Vagina (tissue), 2 donors: ENCODE data around the gene STAP2. TPM values are rescaled to one million over a fixed set of nuclear protein-coding genes. Genes with fewer than 3 reads are reported as not detected.

Experiments used
- DNase-seq, 2 donors: peaks; one replicate each; pipeline ENCODE4 v3.0.0-alpha.2; 2017; ENCODE audit errors: extremely low spot score in 2 of 2
- H3K27ac ChIP-seq: fragments of 200-600 bp; sonication (generic); one replicate; pipeline ENCODE4 v1.5.1; 2019
- H3K27me3 ChIP-seq: fragments of 200-600 bp; sonication (generic); one replicate; pipeline ENCODE4 v1.5.1; 2019
- H3K36me3 ChIP-seq, 2 donors: fragments of 200-600 bp; sonication (generic); one replicate each; pipeline ENCODE4 v1.5.1; 2017 to 2019
- H3K4me1 ChIP-seq: fragments of 200-600 bp; sonication (generic); one replicate; pipeline ENCODE4 v1.5.1; 2019
- H3K4me3 ChIP-seq, 2 donors: fragments of 200-600 bp; sonication (generic); 1 replicate in 1 of 2; 2 replicates in 1 of 2; pipeline ENCODE4 v1.5.1; 2016 to 2019
- H3K9me3 ChIP-seq: fragments of 200-600 bp; sonication (generic); one replicate; pipeline ENCODE4 v1.5.1; 2019
- CTCF ChIP-seq, 3 experiments: fragments of 450-650 bp in 2 of 3; fragments of 200-600 bp in 1 of 3; sonication (generic) in 1 of 3; IDR thresholded peaks; one replicate each; pipeline ENCODE4 v1.5.1; 2017 to 2019; ENCODE audit warnings: antibody characterized with exemption in 3 of 3, mild to moderate bottlenecking in 2 of 3, moderate library complexity in 2 of 3
- POLR2A ChIP-seq, 2 donors: fragments of 450-650 bp; IDR thresholded peaks; one replicate each; pipeline ENCODE4 v1.6.1; 2017; ENCODE audit warnings: antibody characterized with exemption in 2 of 2, mild to moderate bottlenecking in 2 of 2, moderate library complexity in 2 of 2
- POLR2AphosphoS5 ChIP-seq, 2 donors: sonication (generic); formaldehyde crosslinking; IDR thresholded peaks; one replicate each; pipeline ENCODE4 v1.9.0; 2017; ENCODE audit warnings: antibody characterized with exemption in 2 of 2, mild to moderate bottlenecking in 2 of 2, low read depth in 1 of 2; ENCODE audit not compliant: insufficient read depth in 1 of 2
- intact Hi-C: fragments of 100-400 bp; cut with DNase I; formaldehyde crosslinking; loops from one replicate; pipeline ENCODE4 v1.15.1; 2023
- total RNA-seq: library from RNA; depleted of rRNA; stranded (reverse); fragments of >200 nt; gene quantifications from one replicate; pipeline ENCODE4 v1.2.3, GENCODE V29; 2016

Gene STAP2
- total RNA-seq, 1 donor from 2014 or later: 29.2 TPM

GRCh38 chr19:4313847-4314490 lies 24.7 kb downstream of the STAP2 start:
- TF ChIP-seq POLR2A (IDR thresholded peaks at IDR 0.05) (no peak), POLR2AphosphoS5 (IDR thresholded peaks at IDR 0.05; ENCODE audit: insufficient read depth in 1 of 2, low read depth in 1 of 2) (no peak), CTCF (IDR thresholded peaks at IDR 0.05) (no peak)
- Histone ChIP-seq H3K36me3 (no peaks in the 10 kb centered on the region), H3K27ac (no peak overlapping the region), H3K9me3 (no peaks in the 10 kb centered on the region), H3K4me3 (no peak overlapping the region), H3K4me1 (no peaks in the 10 kb centered on the region), H3K27me3 (no peaks in the 10 kb centered on the region)
- intact Hi-C loops: no loop called here
- no peak for DNase-seq

DNA sequence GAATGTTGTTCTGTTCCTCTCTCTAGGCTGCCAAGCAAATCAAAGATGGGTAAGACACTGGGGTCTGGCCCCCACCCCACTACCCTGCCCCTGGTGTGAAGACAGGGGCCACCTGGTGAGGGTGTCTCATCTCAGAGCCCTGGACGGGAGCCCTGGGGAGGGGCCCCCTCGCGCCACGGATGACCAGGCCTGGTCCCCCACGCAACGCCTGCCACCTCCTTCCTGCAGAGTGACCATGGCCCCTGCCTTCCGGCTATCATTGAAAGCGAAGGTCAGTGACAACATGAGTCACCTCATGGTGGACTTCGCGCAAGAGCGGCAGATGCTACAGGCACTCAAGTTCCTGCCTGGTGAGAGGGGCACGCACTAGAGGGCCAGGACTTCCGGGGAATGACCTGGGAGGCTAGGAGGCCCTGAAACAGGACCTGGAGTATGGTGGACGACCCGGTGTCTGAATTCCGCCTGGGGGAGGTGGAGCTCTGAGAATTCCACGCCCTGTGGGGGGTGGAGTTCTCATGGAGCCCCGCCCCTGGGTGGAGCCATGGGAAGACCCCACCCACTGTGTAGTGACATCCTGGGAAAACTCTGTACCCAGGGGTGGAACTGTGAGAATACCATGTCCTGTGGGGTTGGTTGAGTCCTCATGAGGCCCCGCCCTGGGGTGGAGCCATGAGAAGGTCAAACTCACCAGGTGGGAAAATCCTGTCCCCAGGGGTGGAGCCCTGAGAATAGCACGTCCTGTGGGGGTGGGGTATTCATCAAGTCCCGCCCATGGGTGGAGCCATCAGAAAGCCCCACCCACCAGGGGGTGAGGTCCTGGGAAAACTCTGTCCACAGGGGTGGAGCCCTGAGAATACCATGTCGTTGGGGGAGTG lies 28.1 kb downstream of the STAP2 start:
- TF ChIP-seq POLR2A (IDR thresholded peaks at IDR 0.05): no peak
- TF ChIP-seq CTCF (IDR thresholded peaks at IDR 0.05): no peak
- no peak for TF ChIP-seq POLR2AphosphoS5 (IDR thresholded peaks at IDR 0.05; ENCODE audit: insufficient read depth in 1 of 2, low read depth in 1 of 2)
- intact Hi-C loops: no loop called here

GRCh38 chr19:4305659-4306058 lies 33.0 kb downstream of the STAP2 start:
- intact Hi-C loops: no loop called here
- TF ChIP-seq POLR2AphosphoS5 (IDR thresholded peaks at IDR 0.05; ENCODE audit: insufficient read depth in 1 of 2, low read depth in 1 of 2) (no peak), POLR2A (IDR thresholded peaks at IDR 0.05) (no peak), CTCF (IDR thresholded peaks at IDR 0.05) (no peak)

More for the DNA sequence above, 28.1 kb downstream of the STAP2 start:
- Histone ChIP-seq H3K27ac (no peak overlapping the region), H3K9me3 (no peaks in the 10 kb centered on the region), H3K4me3 (no peak overlapping the region), H3K36me3 (no peaks in the 10 kb centered on the region), H3K27me3 (no peaks in the 10 kb centered on the region), H3K4me1 (no peaks in the 10 kb centered on the region)
- no peak for DNase-seq

DNA sequence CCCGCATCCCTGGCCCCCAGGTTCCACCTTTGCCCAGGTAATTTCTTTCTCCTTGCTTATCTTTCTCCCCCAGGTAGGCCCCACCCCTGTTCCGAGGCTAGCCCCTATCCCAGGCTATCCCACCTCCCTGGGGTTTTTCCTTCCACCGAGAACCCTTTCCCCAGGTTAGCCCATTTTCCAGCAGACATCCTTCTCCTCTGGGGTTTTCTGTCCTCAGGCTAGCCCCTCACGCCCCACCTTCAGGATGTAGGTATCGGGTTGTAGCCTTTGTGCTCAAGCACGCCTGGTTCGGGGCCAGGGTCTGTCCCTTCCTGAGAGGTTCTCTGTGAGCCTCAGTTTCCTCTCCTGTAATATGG lies 33.4 kb downstream of the STAP2 start:
- no peaks in the 10 kb centered on the region for H3K4me1 ChIP-seq
- DNase-seq: no peak
- TF ChIP-seq CTCF (IDR thresholded peaks at IDR 0.05) (no peak), POLR2A (IDR thresholded peaks at IDR 0.05) (no peak), POLR2AphosphoS5 (IDR thresholded peaks at IDR 0.05; ENCODE audit: insufficient read depth in 1 of 2, low read depth in 1 of 2) (no peak)
- intact Hi-C loops: no loop called here
- H3K4me3 ChIP-seq: no peak overlapping the region
- H3K9me3 ChIP-seq: no peaks in the 10 kb centered on the region
- H3K27me3 ChIP-seq: no peaks in the 10 kb centered on the region
- no peaks in the 10 kb centered on the region for H3K36me3 ChIP-seq
- H3K27ac ChIP-seq: no peak overlapping the region

More at GRCh38 chr19:4305659-4306058, 33.0 kb downstream of the STAP2 start:
- no peak for DNase-seq
- Histone ChIP-seq H3K4me3 (no peak overlapping the region), H3K4me1 (no peaks in the 10 kb centered on the region), H3K36me3 (no peaks in the 10 kb centered on the region), H3K27ac (no peak overlapping the region), H3K27me3 (no peaks in the 10 kb centered on the region), H3K9me3 (no peaks in the 10 kb centered on the region)
